HEK293T (cell line): ENCODE results near the gene TXNL4B.

Experiments used
- BHLHE40 ChIP-seq: fragments of 450-650 bp; IDR thresholded peaks from 2 replicates; pipeline ENCODE4 v1.6.1; 2016; ENCODE audit warnings: mild to moderate bottlenecking, moderate library complexity, borderline replicate concordance
- ELF4 ChIP-seq: fragments of 450-650 bp; IDR thresholded peaks from 2 replicates; pipeline ENCODE4 v1.6.1; 2017; ENCODE audit warnings: antibody characterized with exemption
- FOXK2 ChIP-seq: fragments of 450-650 bp; IDR thresholded peaks from 2 replicates; pipeline ENCODE4 v1.6.1; 2016; ENCODE audit warnings: mild to moderate bottlenecking
- FOXM1 ChIP-seq: fragments of 450-650 bp; IDR thresholded peaks from 2 replicates; pipeline ENCODE4 v1.6.1; 2017; ENCODE audit warnings: mild to moderate bottlenecking, borderline replicate concordance
- HDGF ChIP-seq: fragments of 450-650 bp; IDR thresholded peaks from 2 replicates; pipeline ENCODE4 v1.6.1; 2017; ENCODE audit warnings: antibody characterized with exemption, borderline replicate concordance
- LEF1 ChIP-seq: fragments of 450-650 bp; IDR thresholded peaks from 2 replicates; pipeline ENCODE4 v1.6.1; 2017; ENCODE audit warnings: mild to moderate bottlenecking, borderline replicate concordance
- NFRKB ChIP-seq: fragments of 450-650 bp; IDR thresholded peaks from 2 replicates; pipeline ENCODE4 v1.6.1; 2016; ENCODE audit warnings: mild to moderate bottlenecking, moderate library complexity
- SP1 ChIP-seq: fragments of 450-650 bp; IDR thresholded peaks from 2 replicates; pipeline ENCODE4 v1.6.1; 2017
- SUZ12 ChIP-seq: fragments of 450-650 bp; IDR thresholded peaks from 2 replicates; pipeline ENCODE4 v1.6.1; 2016; ENCODE audit warnings: mild to moderate bottlenecking
- TARDBP ChIP-seq: fragments of 450-650 bp; IDR thresholded peaks from 2 replicates; pipeline ENCODE4 v1.6.1; 2016
- ZNF384 ChIP-seq: fragments of 450-650 bp; IDR thresholded peaks from 2 replicates; pipeline ENCODE4 v1.6.1; 2016

DNA sequence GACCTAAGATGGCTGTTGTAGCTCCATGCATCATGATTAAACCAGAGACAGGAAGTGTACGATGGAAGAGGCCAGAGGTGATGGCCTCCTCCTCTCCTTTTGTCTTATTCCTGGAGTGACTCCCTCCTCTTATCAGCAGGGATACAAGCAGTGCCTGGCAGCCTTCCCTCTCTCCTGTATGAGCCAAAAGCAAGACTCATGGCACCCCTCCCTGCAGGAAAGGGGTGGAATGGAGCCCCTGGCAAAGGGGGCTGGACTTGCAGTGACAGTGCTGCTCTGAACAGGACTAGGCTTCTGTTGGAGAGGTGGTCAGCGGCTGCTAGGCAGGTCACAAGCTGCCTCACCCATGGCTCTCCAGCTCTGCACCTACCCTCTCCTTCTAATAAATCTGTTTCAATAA is 8.4 kb downstream of the TXNL4B start:
- TF ChIP-seq LEF1 (no peak), SP1 (no peak), FOXK2 (no peak), ZNF384 (no peak), TARDBP (no peak), ELF4 (no peak), SUZ12 (no peak), BHLHE40 (no peak), HDGF (no peak), NFRKB (no peak), FOXM1 (no peak)
